Left renal pelvis (tissue), 4 donors: ENCODE results near the gene FBXO33. TPM values are rescaled to one million over a fixed set of nuclear protein-coding genes. Genes with fewer than 3 reads are reported as not detected.
A peak's percentile ranks its signal among the peaks of the same experiment; 100 is the strongest.

Experiments
- DNase-seq, 4 donors: peaks; one replicate each; pipeline ENCODE4 v3.0.0-alpha.2; 2013; ENCODE audit warnings: low read depth in 4 of 4, low spot score in 3 of 4
- polyA plus RNA-seq, 4 donors: library from polyadenylated mRNA; unstranded; fragments of 120-200 nt; gene quantifications; one replicate each; pipeline ENCODE4 v1.2.1, GENCODE V29; 2013; ENCODE audit not compliant: insufficient read length in 4 of 4

Gene FBXO33, protein sequence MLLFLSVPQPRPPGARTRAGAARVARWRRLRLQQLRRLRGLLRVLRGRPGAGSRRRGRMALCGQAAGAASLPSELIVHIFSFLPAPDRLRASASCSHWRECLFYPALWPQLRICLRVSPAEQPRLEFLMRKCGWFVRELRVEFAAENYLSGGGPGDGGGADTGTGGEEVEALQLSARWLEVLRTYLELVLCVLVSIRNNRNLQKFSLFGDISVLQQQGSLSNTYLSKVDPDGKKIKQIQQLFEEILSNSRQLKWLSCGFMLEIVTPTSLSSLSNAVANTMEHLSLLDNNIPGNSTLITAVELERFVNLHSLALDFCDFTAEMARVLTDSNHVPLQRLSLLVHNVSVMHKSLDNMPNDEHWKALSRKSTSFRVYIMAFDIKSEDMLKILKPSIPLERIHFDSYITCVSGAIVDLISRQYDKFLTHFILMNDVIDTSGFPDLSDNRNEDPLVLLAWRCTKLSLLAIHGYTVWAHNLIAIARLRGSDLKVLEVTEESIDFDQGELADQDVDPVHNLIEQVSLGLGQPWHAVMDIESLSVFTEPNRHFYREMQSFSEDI
- polyA plus RNA-seq, result 10 to 100 TPM; 11.0 to 14.8 (median 11.7) TPM

DNA sequence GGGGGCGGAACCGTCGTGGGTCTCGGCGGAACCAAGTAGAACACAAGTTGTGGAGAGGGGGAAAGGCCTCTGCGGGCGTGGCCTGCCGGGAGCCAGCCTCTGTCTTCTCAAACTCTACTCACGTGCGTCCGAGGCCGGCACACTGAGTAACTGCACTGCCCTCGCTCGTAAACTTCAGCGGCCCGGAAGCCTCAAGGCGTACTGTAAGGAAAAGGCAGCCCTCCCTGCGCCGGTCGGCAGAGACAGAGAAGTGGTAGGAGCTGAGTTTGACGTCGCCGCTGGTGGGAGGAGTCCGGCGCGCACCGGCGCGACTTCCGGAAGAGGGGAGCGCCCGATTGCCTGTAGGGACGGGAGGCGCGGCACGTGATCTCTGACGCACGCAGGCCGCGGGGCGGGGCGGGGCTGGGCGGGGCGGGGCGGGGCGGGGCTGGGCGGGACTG, at the start of gene FBXO33:
Gene FBXO33 (minus strand): TSS at position 255 of the 440 bp plus-strand sequence. CDS start 271 bp downstream, outside the sequence.
- DNase-seq, result peak; percentile 90 to 96 (median 90)

DNA sequence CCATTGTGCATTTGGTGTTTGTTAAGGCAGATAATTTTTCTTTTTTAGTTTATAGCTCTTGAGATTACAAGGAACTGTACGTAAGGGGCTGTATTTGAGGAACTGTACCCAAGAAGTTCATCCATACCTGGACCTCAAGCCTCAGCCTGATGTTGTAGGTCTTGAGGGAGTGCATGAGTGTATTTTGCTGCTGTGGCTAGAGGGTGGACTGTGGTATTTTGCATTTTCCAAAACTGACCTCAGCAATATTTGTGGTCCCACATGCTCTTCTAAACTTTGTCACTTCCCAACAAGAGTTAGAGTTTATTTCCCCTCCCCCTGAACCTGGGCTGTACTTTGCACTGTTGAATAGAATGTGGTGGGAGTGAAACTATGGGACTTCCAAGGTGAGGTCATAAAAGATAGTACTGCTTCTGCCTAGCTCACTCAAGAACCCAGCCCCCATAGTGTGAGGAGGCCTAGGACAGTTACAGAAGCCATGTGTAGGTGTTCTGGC, 42.2 kb upstream of the FBXO33 start:
- no peak for DNase-seq

DNA sequence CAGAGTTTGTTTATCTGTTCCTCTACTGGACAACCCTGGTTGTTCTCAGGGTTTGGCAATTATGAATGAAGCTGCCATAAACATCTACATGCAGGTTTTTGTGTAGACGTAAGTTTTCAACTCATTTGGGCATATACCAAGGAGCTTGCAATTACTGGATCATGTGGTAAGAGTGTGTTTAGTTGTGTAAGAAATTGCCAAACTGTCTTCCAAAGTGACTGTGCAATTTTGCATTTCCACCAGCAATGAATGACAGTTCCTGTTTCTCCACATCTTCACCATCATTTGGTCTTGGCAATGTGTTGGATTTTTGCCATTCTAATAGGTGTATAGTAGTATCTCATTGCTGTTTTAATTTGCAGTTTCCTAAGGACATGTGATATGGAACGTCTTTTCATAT, 39.8 kb upstream of the FBXO33 start:
- DNase-seq, result no peak

DNA sequence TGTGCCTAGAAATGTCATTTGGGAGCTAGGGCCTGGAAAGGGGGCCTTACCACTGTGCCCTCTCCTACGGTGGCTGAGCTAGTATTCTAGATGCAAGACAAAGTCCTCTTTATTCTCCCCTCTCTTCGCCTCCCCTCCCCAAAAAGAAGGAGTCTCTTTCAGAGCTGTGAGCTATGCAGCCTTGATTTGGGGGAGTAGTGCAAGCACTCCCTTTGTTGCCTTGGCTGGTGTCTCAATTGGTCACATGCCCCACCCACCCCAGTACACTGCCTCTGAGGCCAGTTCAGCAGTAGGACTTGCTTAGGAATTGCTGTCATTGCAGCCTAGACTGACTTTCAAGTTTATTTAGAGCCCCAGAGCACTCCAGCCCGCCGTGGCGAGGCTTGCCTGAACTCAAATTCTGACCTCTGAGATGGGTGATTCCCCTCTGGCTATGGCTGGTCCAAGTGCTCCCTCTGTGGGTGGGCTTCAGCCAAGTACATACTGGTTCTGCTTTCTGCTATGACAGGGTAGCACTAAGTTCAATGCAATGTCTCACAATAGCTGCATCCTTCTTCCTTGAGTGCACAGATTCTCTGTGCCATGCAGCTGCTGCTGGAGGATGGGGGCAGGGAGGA, 37.0 kb upstream of the FBXO33 start:
- no peak for DNase-seq

DNA sequence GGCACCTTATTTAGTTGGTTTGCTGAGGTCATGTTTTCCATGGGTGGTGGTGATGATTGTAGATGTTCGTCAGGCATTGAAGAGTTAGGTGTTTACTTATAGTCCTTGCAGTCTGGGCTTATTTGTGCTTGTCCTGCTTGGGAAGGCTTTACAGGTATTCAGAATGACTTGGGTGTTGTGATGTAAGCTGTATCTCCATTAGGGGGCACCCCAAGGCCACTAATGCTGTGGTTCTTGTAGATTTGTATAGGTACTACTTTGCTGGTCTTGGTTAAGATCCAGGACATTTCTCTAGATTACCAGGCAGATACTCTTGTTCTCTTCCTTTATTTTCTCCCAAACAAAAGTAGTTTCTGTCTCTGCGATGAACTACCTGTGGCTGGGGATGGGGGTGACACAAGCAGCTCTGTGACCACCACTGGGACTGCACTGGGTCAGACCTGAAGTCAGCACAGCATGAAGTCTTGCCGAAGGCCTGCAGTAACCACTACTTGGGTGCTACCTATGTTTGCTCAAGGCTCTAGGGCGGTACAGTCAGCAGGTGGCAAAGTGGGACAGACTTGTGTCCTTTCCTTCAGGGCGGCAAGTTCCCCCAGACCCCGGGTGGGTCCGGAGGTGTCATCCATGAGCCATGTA, 35.8 kb upstream of the FBXO33 start:
- no peak for DNase-seq

DNA sequence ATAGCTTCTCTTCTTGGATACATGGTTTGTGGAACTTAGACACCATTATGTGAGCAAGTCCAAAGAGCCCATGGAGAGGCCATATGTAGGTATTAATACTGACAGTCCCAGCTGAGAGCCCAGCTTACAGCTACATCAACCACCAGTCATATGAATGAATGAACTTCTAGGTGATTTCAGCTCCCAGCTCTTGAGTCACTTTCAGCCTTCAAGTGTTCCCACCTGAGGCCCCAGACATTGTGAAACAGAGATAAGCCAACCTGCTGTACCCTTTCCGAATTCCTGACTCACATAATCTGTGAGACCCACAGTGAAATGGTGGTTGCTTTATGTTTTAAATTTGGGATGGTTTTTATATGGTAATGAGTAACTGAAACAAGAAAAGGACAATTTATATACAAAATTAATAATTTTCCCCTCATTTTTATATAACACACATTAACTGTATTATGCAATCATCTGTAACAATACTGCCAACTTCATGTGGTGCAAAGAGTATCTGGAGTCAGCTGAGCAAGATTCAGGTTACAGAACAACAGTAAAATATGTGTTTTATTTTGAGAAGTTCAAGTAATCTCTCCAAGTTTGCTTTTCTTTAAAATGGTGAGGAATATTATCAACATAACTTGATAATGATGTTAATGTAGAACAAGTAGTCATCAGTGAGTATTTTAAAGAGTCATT, 27.7 kb upstream of the FBXO33 start:
- no peak for DNase-seq

DNA sequence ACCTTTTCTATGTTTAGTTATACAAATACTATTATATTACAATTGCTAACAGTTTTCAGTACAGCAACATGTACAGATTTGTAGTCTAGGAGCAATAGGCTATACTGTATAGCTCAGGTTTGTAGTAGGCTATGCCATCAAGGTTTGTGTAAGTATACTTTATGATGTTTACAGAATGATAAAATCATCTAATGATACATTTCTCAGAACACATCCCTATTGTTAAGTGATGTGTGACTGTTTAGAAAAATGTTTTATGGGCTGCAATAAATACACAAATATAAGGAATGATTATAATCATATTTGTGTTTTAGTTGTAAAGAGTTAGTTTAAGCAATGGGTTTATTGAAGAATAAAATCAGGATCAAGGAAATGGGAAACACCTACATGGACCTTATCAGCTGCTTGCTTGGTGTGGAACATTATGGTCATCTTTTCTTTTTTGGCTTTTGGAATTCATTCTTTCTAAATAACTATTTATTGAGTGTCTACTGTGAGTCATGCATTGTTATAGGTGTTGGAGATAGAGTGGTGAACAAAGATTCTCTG, 24.5 kb upstream of the FBXO33 start:
- DNase-seq, result no peak

DNA sequence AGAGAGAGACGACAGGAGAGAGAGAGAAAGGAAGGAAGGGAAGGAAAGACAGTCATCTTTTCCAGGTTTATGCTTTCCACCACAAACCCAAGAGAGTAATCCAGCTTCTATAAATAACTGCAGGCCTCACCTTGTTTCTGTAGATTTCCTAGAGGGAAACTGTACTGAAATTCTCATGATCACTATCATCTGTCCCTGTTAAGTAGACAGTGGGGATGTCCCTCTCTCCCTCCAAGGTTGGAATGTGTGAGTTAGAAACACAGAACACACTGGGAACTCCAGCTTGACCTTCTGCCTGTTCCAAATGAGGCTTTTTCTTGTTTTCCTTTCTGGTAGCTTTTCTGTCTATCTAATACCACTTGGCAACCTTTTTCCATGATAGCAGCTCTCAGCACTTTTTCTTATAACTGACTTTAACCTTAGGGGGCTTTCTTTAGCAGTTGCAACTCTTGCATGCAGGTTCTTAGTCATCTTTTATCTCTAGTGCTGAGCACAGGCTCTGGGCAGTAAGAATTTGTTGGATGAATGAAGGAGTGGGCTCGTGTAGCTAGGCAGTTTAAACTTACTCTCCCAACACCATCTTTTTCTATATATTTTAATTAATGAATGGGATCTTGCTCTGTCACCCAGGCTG, 22.8 kb upstream of the FBXO33 start:
- DNase-seq, result no peak

DNA sequence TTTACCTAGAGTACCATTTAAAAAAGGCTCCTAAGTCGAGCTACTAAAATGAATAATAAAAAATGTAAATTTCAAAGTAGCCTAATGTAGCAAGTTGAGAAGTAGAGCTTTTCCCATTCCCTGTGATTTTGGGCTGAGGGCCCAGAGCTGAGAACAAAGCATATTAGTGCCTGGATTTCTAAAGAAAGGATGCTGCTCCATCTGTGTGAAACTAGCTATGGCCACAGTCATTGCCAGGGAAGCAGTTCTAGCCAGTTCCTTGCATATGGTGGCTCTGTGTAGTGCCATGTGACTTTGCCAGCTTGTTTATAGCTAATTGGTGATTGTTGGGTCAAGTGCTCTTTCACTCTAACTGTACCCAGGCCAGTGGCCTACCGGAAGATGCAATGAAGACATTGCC, 20.4 kb upstream of the FBXO33 start:
- no peak for DNase-seq

DNA sequence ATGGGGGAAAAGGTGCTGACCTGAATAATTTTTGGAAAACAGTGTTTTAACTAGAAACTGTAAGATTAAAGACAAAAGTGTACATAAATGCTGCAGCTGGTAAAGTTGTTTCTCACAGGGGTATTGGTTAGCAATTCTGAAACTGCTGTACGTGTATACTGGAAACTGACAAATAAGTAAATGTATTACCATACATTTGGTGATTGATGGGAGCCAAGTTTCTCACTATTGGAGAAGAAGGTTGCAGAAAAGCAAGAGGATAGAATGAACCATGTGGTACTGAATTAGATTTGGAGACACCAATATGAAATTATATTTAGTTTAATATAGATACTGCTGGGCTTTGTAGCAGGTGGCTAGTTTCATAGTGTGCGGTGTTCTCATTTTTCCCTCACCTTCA, 19.6 kb upstream of the FBXO33 start:
- no peak for DNase-seq

DNA sequence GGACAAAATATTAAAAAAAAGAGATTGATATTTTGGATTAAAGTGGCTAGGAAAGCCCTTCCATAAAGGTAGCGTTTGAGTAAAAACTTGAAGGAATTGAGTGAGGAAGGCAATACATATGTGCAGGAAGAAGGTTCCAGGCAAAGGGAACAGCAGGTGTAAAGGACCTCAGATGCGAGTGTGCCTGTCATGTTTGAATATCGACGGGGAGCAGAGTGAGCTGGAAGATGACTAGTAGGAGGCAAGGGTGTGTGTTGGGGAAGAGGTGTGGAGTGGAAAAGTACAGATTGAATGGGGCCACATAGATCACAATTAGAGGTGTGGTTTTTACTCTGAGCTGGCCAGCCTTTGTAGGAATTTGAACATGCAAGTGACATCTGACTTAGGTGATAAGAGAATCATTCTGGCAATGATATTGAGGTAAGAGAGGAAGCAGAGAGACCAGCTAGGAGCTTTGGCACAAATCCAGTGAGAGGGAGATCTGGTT, 15.0 kb upstream of the FBXO33 start:
- no peak for DNase-seq

DNA sequence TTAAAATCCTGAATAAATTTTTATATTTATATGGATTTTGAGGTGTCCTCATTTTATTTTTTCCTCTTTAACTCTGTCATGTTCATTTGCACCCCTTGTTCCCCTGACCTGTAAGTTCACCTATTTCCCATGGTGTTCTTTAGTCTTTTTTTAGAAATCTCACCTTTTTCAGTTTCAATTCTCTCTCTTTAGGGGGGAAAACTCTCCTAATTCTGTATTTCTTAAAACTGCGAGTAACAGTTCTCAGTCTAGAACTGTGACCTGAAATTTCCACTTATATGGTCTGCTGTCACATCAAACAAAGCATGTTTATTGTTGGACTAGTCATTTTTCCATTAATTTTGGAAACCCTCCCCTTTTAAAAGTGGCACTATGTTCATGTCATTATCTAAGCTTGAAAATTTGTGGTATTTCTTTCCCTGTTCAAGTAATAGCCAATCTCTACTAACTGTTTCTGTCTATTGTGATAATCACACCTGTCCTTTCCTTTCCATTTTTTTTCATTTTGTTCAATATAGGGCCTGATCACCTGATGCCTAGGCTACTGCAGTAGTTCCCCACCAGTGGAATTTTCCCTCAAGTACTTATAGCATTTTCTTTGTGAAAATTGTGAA, 14.0 kb upstream of the FBXO33 start:
- no peak for DNase-seq

DNA sequence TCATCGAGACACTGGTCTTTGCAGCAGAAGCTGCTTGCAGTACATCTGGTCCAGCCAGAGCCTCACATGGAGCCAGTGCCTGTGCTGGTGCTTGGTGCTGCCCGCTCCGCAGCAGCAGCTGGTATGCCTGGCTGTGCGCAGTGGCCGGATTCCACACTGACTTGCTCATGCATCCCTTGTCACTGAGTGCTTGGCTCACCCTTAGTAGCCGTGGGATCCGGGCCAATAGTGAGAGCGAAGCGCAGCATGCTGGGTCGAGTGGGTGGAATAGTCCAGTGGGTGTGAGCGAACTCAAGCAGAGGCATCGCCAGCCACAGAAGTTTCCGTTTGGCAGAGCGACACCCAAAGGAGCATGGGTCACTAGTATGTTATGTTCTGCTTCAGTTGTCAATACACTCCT, 10.1 kb upstream of the FBXO33 start:
- DNase-seq, result no peak

DNA sequence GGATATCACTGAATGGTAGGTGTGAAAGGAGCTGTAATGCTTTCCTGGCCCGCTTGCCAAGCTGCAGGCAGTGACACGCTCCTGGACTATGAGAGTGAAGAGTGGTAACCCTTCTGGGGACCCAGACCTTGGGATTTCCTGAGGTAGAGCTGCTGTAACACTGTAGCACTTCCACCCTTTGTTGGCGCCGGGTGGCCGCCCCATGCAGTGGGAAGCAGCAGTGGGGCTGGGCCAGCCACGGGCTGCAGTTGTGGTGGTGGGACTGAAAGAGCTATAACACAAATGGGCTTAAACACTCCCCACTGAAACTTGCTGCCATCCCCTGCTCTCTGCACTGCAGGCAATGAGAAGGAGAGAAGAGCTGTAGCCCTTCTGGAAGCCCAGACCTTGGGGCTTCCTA, 9.6 kb upstream of the FBXO33 start:
- DNase-seq, result no peak

DNA sequence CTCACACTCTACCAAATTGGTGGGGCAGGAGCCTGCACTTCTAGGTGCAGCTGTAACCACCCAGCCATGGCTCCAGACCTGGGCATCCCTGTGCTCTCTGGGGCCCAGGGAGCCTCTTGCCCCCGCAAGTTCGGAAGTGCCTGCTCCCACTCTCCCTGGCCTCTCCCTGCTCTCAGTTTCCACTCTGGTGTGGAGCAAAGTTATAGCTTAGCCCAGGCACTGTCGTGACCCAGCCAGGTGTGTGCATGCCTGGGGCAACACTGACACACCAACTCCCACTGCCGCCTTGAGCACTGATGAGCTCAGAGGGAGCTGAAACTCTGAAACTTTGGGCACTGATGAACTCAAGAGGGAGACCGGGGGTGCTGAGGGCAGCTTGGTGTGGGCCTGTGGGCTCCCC, 8.7 kb upstream of the FBXO33 start:
- DNase-seq, result no peak

DNA sequence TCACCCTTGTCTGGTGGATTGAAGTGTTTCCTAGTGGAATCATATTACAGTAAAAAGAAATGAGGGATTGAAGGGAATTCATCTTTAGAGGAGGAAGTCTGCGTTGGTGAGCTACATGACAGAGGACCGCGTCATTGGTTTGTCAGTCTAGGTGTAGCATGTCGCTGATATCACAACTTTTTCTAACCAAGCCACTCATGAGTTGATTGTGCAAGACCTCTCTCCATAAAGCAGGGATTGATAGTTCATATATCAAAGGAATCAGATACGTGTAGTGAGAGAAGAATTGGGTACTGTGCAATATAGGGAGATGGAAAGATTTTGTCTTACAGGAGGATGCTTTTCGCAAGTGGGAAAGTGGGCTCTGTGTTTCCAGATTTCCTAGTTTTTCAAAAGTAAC, 3.0 kb upstream of the FBXO33 start:
- no peak for DNase-seq

DNA sequence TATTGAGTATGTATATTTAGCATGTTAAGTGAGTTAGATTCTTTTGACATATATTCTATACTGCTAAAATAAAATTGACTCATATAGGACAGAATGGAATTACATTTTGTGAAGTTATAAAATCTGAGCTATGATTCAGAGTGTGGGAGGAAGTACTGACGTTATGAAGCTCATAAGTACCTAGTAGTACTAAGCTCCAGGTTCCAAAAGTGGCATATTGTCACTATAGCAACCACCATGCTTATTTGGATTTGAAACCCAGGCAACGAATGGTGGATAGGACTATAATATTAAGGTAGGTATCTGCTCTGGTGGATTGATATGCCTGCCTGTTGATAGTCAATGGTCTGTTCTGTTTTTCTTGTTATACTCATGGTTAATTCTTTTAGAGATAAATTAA, 2.2 kb upstream of the FBXO33 start:
- DNase-seq, result no peak

DNA sequence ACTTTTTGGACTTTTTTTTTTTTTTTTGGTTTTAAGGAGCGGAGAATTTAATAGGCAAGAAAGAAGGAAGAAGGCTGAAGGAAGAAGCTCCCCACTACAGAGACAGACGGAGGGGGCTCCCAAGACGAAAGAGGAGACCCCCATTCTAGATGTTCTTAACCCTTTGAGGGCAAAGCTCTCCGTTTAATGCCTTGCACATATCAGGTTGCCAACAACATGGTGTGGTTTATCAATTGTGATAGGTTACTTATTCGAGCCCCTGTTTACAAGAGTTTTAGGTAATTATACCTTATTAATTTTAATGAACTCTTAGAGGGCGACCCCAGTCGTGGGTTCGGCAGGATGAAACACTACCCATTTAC, 1.2 kb upstream of the FBXO33 start:
- peak in 1 of 4 donors; percentile 5 for DNase-seq
